Breast epithelium (tissue), 3 donors: Measurements from ENCODE around the gene CACFD1.

ENCODE experiments used
- CTCF ChIP-seq, 3 donors: fragments of 450-650 bp; IDR thresholded peaks; one replicate each; pipeline ENCODE4 v1.5.1; 2016 to 2017; ENCODE audit warnings: antibody characterized with exemption in 3 of 3, mild to moderate bottlenecking in 3 of 3, moderate library complexity in 3 of 3
- POLR2A ChIP-seq: fragments of 450-650 bp; IDR thresholded peaks from one replicate; pipeline ENCODE4 v1.6.1; 2016; ENCODE audit warnings: antibody characterized with exemption, mild to moderate bottlenecking, moderate library complexity
- POLR2AphosphoS5 ChIP-seq, 3 donors: sonication (generic); formaldehyde crosslinking; IDR thresholded peaks; one replicate each; pipeline ENCODE4 v1.6.1; 2017; ENCODE audit warnings: antibody characterized with exemption in 3 of 3

GRCh38 chr9:133457748-133458147 is 2.0 kb upstream of the CACFD1 start:
- no peak for TF ChIP-seq CTCF (IDR thresholded peaks at IDR 0.05)
- TF ChIP-seq POLR2AphosphoS5 (IDR thresholded peaks at IDR 0.05), result no peak
- TF ChIP-seq POLR2A, result no peak
